Hepatocyte (in vitro differentiated cells): Measurements from ENCODE around the gene SYNGR3. TPM values are rescaled to one million over a fixed set of nuclear protein-coding genes. Genes with fewer than 3 reads are reported as not detected.

Experiments
- DNase-seq: peaks from one replicate; pipeline ENCODE4 v3.0.0-alpha.2; 2016; ENCODE audit warnings: low spot score
- H2AFZ ChIP-seq: fragments of 200-600 bp; sonication (generic); 2 replicates; pipeline ENCODE4 v1.6.0; 2016; ENCODE audit warnings: antibody characterized with exemption, mild to moderate bottlenecking
- H3K27ac ChIP-seq: fragments of 200-600 bp; sonication (generic); 2 replicates; pipeline ENCODE4 v1.5.1; 2016; ENCODE audit warnings: mild to moderate bottlenecking
- H3K27me3 ChIP-seq: fragments of 200-600 bp; sonication (generic); 2 replicates; pipeline ENCODE4 v1.6.1; 2016
- H3K36me3 ChIP-seq: fragments of 200-600 bp; sonication (generic); replicated peaks from 2 replicates; pipeline ENCODE4 v1.5.1; 2016; ENCODE audit warnings: low read depth; ENCODE audit not compliant: insufficient read depth
- H3K4me1 ChIP-seq: fragments of 200-600 bp; sonication (generic); 2 replicates; pipeline ENCODE4 v1.5.1; 2016; ENCODE audit warnings: mild to moderate bottlenecking, moderate library complexity; ENCODE audit not compliant: insufficient read depth
- H3K4me2 ChIP-seq: fragments of 200-600 bp; sonication (generic); 2 replicates; pipeline ENCODE4 v1.6.0; 2016
- H3K4me3 ChIP-seq: fragments of 200-600 bp; sonication (generic); 2 replicates; pipeline ENCODE4 v1.5.1; 2016; ENCODE audit warnings: mild to moderate bottlenecking
- H3K79me2 ChIP-seq: fragments of 200-600 bp; sonication (generic); 2 replicates; pipeline ENCODE4 v1.6.0; 2017; ENCODE audit warnings: mild to moderate bottlenecking
- H3K9me2 ChIP-seq: fragments of 200-600 bp; sonication (generic); replicated peaks from 2 replicates; pipeline ENCODE4 v1.6.0; 2017; ENCODE audit warnings: mild to moderate bottlenecking; ENCODE audit not compliant: insufficient read depth
- H3K9me3 ChIP-seq: fragments of 200-600 bp; sonication (generic); 2 replicates; pipeline ENCODE4 v1.5.1; 2016; ENCODE audit warnings: low read depth, mild to moderate bottlenecking
- H4K20me1 ChIP-seq: fragments of 200-600 bp; sonication (generic); 2 replicates; pipeline ENCODE4 v1.6.0; 2016; ENCODE audit warnings: mild to moderate bottlenecking; ENCODE audit not compliant: insufficient read depth, poor library complexity, severe bottlenecking
- EZH2 ChIP-seq: fragments of 200-600 bp; sonication (generic); IDR thresholded peaks from 2 replicates; pipeline ENCODE4 v1.6.1; 2016; ENCODE audit warnings: antibody characterized with exemption, mild to moderate bottlenecking, borderline replicate concordance
- EZH2phosphoT487 ChIP-seq: fragments of 200-600 bp; sonication (generic); IDR thresholded peaks from one replicate; pipeline ENCODE4 v1.6.1; 2018; ENCODE audit warnings: antibody characterized with exemption, mild to moderate bottlenecking, low read depth, moderate library complexity; ENCODE audit not compliant: unreplicated experiment, severe bottlenecking
- WGBS: methylation state at CpG from one replicate; pipeline ENCODE4 v1.1.6; 2016; ENCODE audit warnings: low lambda C conversion rate; ENCODE audit errors: missing lambda C conversion rate; 5-methylcytosine and 5-hydroxymethylcytosine counted together
- polyA plus RNA-seq: library from polyadenylated mRNA; unstranded; fragments of >200 nt; fragmentation: Nextera tagmentation; extraction: Ambion mirVana; gene quantifications from 2 replicates; pipeline ENCODE4 v1.2.1, GENCODE V29; 2016
- total RNA-seq: library from RNA; depleted of rRNA; stranded (reverse); fragments of >200 nt; gene quantifications from 2 replicates; pipeline ENCODE4 v1.2.3, GENCODE V29; 2014
- TF ChIP-seq, protein P1 (sequence below): fragments of 200-600 bp; sonication (generic); IDR thresholded peaks from 2 replicates; pipeline ENCODE4 v1.5.1; 2016; ENCODE audit warnings: antibody characterized with exemption, mild to moderate bottlenecking; ENCODE audit not compliant: poor library complexity

SYNGR3 gene
- total and polyA plus RNA-seq, 2 experiments from 2014 or later = 2.2 to 2.5 TPM

DNA sequence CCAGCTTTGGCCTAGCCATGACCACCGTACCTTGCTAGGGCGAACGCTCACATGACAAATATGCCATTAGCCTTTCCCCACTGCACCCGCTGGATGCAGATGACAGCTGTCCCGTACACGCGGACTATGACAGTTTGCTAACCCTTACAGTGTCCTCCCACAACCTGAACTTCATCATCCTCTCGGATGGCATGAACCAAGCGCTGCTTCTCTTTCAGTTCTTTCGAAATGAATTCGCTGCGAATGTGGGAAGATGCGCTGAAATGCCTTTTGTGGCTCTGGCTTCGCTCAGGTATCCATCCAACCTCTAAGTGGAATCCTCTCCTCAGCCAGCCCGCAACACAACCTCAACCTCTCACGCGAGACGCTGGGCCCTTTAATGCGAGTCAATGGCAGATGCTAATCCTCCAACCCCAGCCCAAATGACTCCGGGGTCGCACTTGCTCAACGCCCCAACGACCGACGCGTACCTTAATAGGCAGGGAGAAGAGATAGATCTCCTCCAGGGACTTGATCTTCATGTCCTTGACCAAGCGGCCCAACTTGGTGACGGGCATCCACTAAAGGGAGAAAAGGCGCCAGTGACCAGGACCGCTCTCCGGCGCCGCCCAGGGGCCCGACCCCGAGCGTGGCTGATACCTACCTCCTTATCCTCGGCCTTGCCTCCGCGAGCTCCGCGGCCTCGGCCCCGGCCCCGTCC lies 25.8 kb upstream of the SYNGR3 start:
- DNase-seq = peak; percentile 60
- peak overlapping the region; percentile 92 for H3K4me2 ChIP-seq
- H4K20me1 ChIP-seq = peaks cover 26% of the 10 kb centered on the region
- no peaks in the 10 kb centered on the region for H3K9me2 ChIP-seq
- no peak overlapping the region for H2AFZ ChIP-seq
- 3% methylated on average over 32 of the region's 44 CpGs for WGBS
- peak overlapping the region; percentile 57 for H3K4me3 ChIP-seq
- H3K36me3 ChIP-seq = no peaks in the 10 kb centered on the region
- H3K27me3 ChIP-seq = no peaks in the 10 kb centered on the region
- TF ChIP-seq EZH2 (no peak), EZH2phosphoT487 (no peak)
- TF ChIP-seq, protein P1, sequence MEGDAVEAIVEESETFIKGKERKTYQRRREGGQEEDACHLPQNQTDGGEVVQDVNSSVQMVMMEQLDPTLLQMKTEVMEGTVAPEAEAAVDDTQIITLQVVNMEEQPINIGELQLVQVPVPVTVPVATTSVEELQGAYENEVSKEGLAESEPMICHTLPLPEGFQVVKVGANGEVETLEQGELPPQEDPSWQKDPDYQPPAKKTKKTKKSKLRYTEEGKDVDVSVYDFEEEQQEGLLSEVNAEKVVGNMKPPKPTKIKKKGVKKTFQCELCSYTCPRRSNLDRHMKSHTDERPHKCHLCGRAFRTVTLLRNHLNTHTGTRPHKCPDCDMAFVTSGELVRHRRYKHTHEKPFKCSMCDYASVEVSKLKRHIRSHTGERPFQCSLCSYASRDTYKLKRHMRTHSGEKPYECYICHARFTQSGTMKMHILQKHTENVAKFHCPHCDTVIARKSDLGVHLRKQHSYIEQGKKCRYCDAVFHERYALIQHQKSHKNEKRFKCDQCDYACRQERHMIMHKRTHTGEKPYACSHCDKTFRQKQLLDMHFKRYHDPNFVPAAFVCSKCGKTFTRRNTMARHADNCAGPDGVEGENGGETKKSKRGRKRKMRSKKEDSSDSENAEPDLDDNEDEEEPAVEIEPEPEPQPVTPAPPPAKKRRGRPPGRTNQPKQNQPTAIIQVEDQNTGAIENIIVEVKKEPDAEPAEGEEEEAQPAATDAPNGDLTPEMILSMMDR = peak; percentile 5
- peaks cover 18% of the 10 kb centered on the region for H3K4me1 ChIP-seq
- H3K27ac ChIP-seq = peak overlapping the region; percentile 87
- H3K79me2 ChIP-seq = peaks cover 44% of the 10 kb centered on the region
- no peaks in the 10 kb centered on the region for H3K9me3 ChIP-seq

DNA sequence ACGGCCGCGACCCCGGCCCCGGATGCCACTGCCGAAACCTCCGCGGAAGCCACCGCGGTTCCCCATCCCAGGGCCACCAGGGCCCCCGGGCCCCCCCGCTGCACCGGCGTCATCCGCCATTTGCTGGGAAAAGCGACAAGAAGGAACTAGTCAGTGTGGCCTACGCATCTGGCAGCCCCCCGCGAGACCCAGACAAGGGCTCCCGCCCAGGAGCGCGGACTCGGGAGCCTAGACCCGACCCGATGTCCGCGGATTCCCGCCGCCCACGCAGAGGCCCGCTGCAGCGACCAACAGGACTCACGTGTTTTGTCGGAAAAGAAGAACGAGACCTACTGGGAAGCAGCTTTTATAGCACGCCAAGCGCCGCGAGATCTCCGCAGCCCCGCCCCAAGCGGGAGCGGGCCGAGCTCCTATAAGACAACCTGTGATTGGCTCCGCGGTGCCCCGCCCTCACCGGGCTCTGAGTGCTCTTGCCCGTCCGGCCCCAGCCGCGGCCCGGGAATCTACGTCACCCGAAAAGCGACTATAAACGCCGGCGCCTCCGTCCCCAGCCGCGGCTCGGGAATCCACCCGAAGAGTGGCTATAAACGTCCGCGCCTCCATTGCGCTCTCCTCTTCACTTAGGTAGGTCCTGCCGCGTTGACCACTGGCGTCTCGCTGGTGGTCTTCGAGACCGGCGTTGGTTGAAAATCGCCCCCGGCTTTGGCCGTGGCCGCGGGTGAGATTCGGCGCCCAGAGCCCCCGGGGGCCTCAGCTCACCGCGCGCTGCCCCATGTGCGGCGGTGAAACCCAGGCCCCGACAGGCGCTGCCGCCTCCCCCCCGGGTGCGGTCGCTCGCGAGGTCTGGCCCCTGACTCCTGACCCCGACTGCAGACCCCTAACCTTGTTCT lies 25.0 kb upstream of the SYNGR3 start, which contains the start of gene RPS2:
TSS of gene RPS2 (minus strand) at position 321 of the 890 bp plus-strand sequence. CDS start at position 120, 201 bp downstream.
- TF ChIP-seq EZH2phosphoT487 (no peak), EZH2 (no peak)
- TF ChIP-seq, protein P1 = no peak
- Histone ChIP-seq H4K20me1 (peaks cover 26% of the 10 kb centered on the region), H3K27me3 (no peaks in the 10 kb centered on the region), H3K4me3 (peak within 1 kb of the TSS; percentile 57), H3K4me2 (peak within 1 kb of the TSS; percentile 92), H3K36me3 (no peaks in the 10 kb centered on the region), H3K9me3 (no peaks in the 10 kb centered on the region), H3K4me1 (peaks cover 16% of the 10 kb centered on the region), H2AFZ (peak within 1 kb of the TSS; percentile 66), H3K9me2 (no peaks in the 10 kb centered on the region), H3K79me2 (peaks cover 41% of the 10 kb centered on the region), H3K27ac (peak within 1 kb of the TSS; percentile 96)
- DNase-seq = peak; percentile 100
- 1% methylated on average over 83 of the region's 97 CpGs for WGBS

DNA sequence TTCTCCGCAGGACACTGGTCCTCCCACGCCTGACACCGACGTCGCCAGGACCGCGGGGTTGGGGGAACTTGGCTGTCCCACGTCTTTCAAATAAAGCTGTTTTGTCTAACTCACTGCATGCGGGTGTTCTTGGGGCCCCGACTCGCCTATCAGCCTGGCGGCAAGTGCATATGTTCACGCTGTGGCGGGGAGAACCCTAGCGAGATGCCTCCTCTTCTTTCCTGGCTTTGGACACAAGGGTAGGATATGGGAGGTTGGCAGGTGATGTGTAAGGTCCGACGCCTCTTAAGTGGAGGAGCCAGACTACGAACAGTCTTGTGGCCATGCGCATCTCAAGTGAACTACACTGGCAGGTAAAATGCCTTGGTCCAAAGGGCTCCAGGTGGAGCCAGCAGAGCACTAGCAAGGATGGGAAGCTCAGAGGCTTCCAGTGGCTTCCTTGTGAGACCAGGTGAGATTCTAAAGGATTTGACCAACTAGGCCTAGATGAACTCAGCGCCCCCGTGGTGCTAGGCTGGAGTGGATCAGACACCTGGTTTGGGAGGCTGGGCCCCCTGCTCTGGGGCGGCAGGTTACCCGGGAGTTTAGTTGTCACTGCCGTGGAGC lies 24.3 kb upstream of the SYNGR3 start:
- H3K36me3 ChIP-seq = no peaks in the 10 kb centered on the region
- no peaks in the 10 kb centered on the region for H3K9me3 ChIP-seq
- peaks cover 26% of the 10 kb centered on the region for H4K20me1 ChIP-seq
- H2AFZ ChIP-seq = peak overlapping the region; percentile 66
- peaks cover 33% of the 10 kb centered on the region for H3K79me2 ChIP-seq
- peak overlapping the region; percentile 51 for H3K4me3 ChIP-seq
- peaks cover 10% of the 10 kb centered on the region for H3K4me1 ChIP-seq
- H3K9me2 ChIP-seq = no peaks in the 10 kb centered on the region
- peak overlapping the region; percentile 78 for H3K4me2 ChIP-seq
- peak overlapping the region; percentile 96 for H3K27ac ChIP-seq
- whole genome bisulfite sequencing = 28% methylated on average over 22 of the region's 24 CpGs
- no peaks in the 10 kb centered on the region for H3K27me3 ChIP-seq
- DNase-seq = no peak
- TF ChIP-seq EZH2 (no peak), EZH2phosphoT487 (no peak)
- TF ChIP-seq, protein P1 = no peak
